ENCODE measurements around the gene ME2. TPM values are rescaled to one million over a fixed set of nuclear protein-coding genes. Genes with fewer than 3 reads are reported as not detected.

ME2 gene
- total RNA-seq, 2 experiments from 2014 or later = 39.0 to 62.0 TPM

DNA sequence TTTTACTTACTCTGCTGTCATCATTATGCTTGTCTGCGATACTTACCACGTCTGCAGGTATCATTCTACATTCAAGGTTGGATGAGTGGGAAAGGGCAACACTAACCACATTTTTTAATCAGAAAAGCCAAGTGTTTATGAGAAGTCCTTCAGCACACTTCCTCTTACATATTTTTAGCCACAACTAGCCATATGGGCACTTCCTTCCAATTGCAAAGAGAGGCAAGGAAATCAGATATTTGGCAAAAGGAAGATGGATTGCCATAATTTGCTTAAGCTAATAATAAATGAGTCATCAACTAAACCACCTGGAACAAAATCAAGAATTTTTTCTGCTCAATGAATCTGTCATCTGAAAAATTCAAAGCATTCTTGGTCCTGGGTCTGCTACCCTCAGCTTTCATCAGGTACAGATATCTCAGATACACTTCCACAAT is 42.4 kb upstream of the ME2 start:
- Histone ChIP-seq H3K36me3 (ENCODE audit: insufficient read depth, low read length) (no peaks in the 10 kb centered on the region), H3K79me2 (ENCODE audit: insufficient read depth, low read depth, low read length) (no peaks in the 10 kb centered on the region), H3K27ac (ENCODE audit: low read depth, low read length, poor library complexity, severe bottlenecking) (peak overlapping the region; percentile 33), H3K4me1 (ENCODE audit: insufficient read depth, low read length, poor library complexity, severe bottlenecking) (peaks cover 45% of the 10 kb centered on the region), H2AFZ (ENCODE audit: low read length) (peak overlapping the region; percentile 80; the same call in 1 of the 2 replicates), H3K4me2 (ENCODE audit: low read length) (peak overlapping the region; percentile 53), H3K9me3 (ENCODE audit: low read length) (no peaks in the 10 kb centered on the region), H4K20me1 (ENCODE audit: insufficient read depth, low read length) (no peaks in the 10 kb centered on the region), H3K9me2 (ENCODE audit: insufficient read depth, low read length) (no peaks in the 10 kb centered on the region), H3K4me3 (ENCODE audit: low read depth, low read length, poor library complexity, severe bottlenecking) (peak overlapping the region; percentile 25)
- TF ChIP-seq, protein P1, sequence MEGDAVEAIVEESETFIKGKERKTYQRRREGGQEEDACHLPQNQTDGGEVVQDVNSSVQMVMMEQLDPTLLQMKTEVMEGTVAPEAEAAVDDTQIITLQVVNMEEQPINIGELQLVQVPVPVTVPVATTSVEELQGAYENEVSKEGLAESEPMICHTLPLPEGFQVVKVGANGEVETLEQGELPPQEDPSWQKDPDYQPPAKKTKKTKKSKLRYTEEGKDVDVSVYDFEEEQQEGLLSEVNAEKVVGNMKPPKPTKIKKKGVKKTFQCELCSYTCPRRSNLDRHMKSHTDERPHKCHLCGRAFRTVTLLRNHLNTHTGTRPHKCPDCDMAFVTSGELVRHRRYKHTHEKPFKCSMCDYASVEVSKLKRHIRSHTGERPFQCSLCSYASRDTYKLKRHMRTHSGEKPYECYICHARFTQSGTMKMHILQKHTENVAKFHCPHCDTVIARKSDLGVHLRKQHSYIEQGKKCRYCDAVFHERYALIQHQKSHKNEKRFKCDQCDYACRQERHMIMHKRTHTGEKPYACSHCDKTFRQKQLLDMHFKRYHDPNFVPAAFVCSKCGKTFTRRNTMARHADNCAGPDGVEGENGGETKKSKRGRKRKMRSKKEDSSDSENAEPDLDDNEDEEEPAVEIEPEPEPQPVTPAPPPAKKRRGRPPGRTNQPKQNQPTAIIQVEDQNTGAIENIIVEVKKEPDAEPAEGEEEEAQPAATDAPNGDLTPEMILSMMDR (conservative IDR thresholded peaks at IDR 0.05; ENCODE audit: low read length) = no peak
- TF ChIP-seq EZH2phosphoT487 (IDR thresholded peaks at IDR 0.05; ENCODE audit: borderline replicate concordance, low read depth, low read length) = no peak
- BruUV-seq (replicated peaks) = no TSS peak
- intact Hi-C loops (cut with micrococcal nuclease; ENCODE audit: unreplicated experiment) = no loop called here
- POLR2A ChIA-PET = interaction anchor here (0.6 to 0.7 kb wide), 2 partner anchors 213 to 568 kb away, joined by 3 to 5 read pairs; no protein-coding TSS in a partner anchor
- DNase-seq (ENCODE audit: low spot score) = peak; percentile 47
- CTCF ChIA-PET (ENCODE audit: unreplicated experiment) = no interaction called here

DNA sequence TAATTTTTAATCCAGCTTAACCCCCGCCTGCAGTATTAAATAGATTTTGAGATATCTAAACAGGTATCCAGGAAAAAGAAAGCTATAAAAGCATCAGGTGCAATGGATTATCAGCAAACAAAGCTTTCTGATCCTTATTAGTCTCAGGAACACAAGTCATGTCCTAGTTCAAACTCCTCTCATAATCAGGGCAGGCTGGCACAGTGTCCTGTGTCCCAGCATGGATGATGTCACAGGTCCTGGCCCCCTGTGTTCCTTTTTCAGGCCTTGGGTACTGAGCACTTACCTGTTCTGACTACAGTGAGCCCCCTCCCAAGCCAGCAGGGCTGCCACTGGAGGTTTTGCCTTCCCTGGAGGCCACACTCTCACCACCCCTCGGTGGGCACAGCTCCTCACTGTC is 39.6 kb upstream of the ME2 start:
- no peak overlapping the region for H3K27ac ChIP-seq (ENCODE audit: low read depth, low read length, poor library complexity, severe bottlenecking)
- H4K20me1 ChIP-seq (ENCODE audit: insufficient read depth, low read length) = no peaks in the 10 kb centered on the region
- no peak overlapping the region for H3K4me2 ChIP-seq (ENCODE audit: low read length)
- no TSS peak for BruUV-seq (replicated peaks)
- no peaks in the 10 kb centered on the region for H3K36me3 ChIP-seq (ENCODE audit: insufficient read depth, low read length)
- peaks cover 24% of the 10 kb centered on the region for H3K4me1 ChIP-seq (ENCODE audit: insufficient read depth, low read length, poor library complexity, severe bottlenecking)
- no peaks in the 10 kb centered on the region for H3K9me3 ChIP-seq (ENCODE audit: low read length)
- no peak overlapping the region for H3K4me3 ChIP-seq (ENCODE audit: low read depth, low read length, poor library complexity, severe bottlenecking)
- CTCF ChIA-PET (ENCODE audit: unreplicated experiment) = no interaction called here
- POLR2A ChIA-PET = no interaction called here
- no peak for TF ChIP-seq EZH2phosphoT487 (IDR thresholded peaks at IDR 0.05; ENCODE audit: borderline replicate concordance, low read depth, low read length)
- TF ChIP-seq, protein P1 (conservative IDR thresholded peaks at IDR 0.05; ENCODE audit: low read length) = no peak
- no peaks in the 10 kb centered on the region for H3K9me2 ChIP-seq (ENCODE audit: insufficient read depth, low read length)
- no peak overlapping the region for H2AFZ ChIP-seq (ENCODE audit: low read length)
- H3K79me2 ChIP-seq (ENCODE audit: insufficient read depth, low read depth, low read length) = no peaks in the 10 kb centered on the region
- DNase-seq (ENCODE audit: low spot score) = no peak
- intact Hi-C loops (cut with micrococcal nuclease; ENCODE audit: unreplicated experiment) = no loop called here

DNA sequence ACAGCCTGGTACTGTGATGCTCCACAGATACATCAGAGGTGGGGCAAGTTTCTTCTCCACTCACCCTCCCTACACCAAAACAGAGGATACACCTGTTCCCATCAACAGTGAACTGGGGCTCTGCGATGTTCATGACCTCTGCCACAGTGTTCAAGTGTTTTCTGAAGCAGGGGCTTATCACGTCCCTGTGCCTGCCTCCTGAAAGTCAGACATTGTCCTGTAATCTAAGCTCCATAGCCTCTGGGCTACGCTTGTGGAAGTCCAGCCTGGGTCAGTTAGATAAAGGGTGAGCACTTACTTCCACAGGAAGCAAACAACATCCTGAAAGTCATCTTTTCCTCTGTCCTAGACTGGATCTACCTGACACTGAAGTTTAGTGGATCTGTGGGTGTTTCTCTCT is 38.9 kb upstream of the ME2 start:
- no peaks in the 10 kb centered on the region for H3K9me3 ChIP-seq (ENCODE audit: low read length)
- H3K4me2 ChIP-seq (ENCODE audit: low read length) = no peak overlapping the region
- no peaks in the 10 kb centered on the region for H4K20me1 ChIP-seq (ENCODE audit: insufficient read depth, low read length)
- no peak for TF ChIP-seq EZH2phosphoT487 (IDR thresholded peaks at IDR 0.05; ENCODE audit: borderline replicate concordance, low read depth, low read length)
- TF ChIP-seq, protein P1 (conservative IDR thresholded peaks at IDR 0.05; ENCODE audit: low read length) = no peak
- no peaks in the 10 kb centered on the region for H3K36me3 ChIP-seq (ENCODE audit: insufficient read depth, low read length)
- POLR2A ChIA-PET = no interaction called here
- BruUV-seq (replicated peaks) = no TSS peak
- CTCF ChIA-PET (ENCODE audit: unreplicated experiment) = no interaction called here
- H2AFZ ChIP-seq (ENCODE audit: low read length) = no peak overlapping the region
- intact Hi-C loops (cut with micrococcal nuclease; ENCODE audit: unreplicated experiment) = no loop called here
- H3K27ac ChIP-seq (ENCODE audit: low read depth, low read length, poor library complexity, severe bottlenecking) = no peak overlapping the region
- H3K4me3 ChIP-seq (ENCODE audit: low read depth, low read length, poor library complexity, severe bottlenecking) = no peak overlapping the region
- H3K9me2 ChIP-seq (ENCODE audit: insufficient read depth, low read length) = no peaks in the 10 kb centered on the region
- H3K4me1 ChIP-seq (ENCODE audit: insufficient read depth, low read length, poor library complexity, severe bottlenecking) = peaks cover 21% of the 10 kb centered on the region
- no peak for DNase-seq (ENCODE audit: low spot score)
- H3K79me2 ChIP-seq (ENCODE audit: insufficient read depth, low read depth, low read length) = no peaks in the 10 kb centered on the region

Data from OCI-LY7 (cell line).